Neural progenitor cell (in vitro differentiated cells): ENCODE results near the gene CYB5B. TPM values are rescaled to one million over a fixed set of nuclear protein-coding genes. Genes with fewer than 3 reads are reported as not detected.

Experiments used
- DNase-seq: peaks from one replicate; pipeline ENCODE4 v3.0.0-alpha.2; 2016; ENCODE audit warnings: low spot score
- H2AFZ ChIP-seq: fragments of 200-600 bp; sonication (generic); replicated peaks from 2 replicates; pipeline ENCODE4 v1.6.1; 2016; ENCODE audit warnings: antibody characterized with exemption
- H3F3A ChIP-seq: fragments of 200-600 bp; sonication (generic); 2 replicates; pipeline ENCODE4 v1.6.1; 2016; ENCODE audit warnings: antibody characterized with exemption, low read depth
- H3K27ac ChIP-seq: fragments of 200-600 bp; sonication (generic); 2 replicates; pipeline ENCODE4 v1.5.1; 2016; ENCODE audit warnings: mild to moderate bottlenecking
- H3K27me3 ChIP-seq: fragments of 200-600 bp; sonication (generic); 2 replicates; pipeline ENCODE4 v1.6.1; 2016; ENCODE audit warnings: mild to moderate bottlenecking, moderate library complexity
- H3K36me3 ChIP-seq: fragments of 200-600 bp; sonication (generic); 2 replicates; pipeline ENCODE4 v1.5.1; 2016
- H3K4me1 ChIP-seq: fragments of 200-600 bp; sonication (generic); 2 replicates; pipeline ENCODE4 v1.6.1; 2016; ENCODE audit warnings: mixed run types
- H3K4me2 ChIP-seq: fragments of 200-600 bp; sonication (generic); 2 replicates; pipeline ENCODE4 v1.6.1; 2016
- H3K4me3 ChIP-seq: fragments of 200-600 bp; sonication (generic); 2 replicates; pipeline ENCODE4 v1.5.1; 2016
- H3K79me2 ChIP-seq: fragments of 200-600 bp; sonication (generic); 2 replicates; pipeline ENCODE4 v1.6.1; 2016; ENCODE audit warnings: low read depth
- H3K9ac ChIP-seq: fragments of 200-600 bp; sonication (generic); 2 replicates; pipeline ENCODE4 v1.6.1; 2016
- H3K9me3 ChIP-seq: fragments of 200-600 bp; sonication (generic); 2 replicates; pipeline ENCODE4 v1.5.1; 2016; ENCODE audit warnings: low read depth
- H4K20me1 ChIP-seq: fragments of 200-600 bp; sonication (generic); 2 replicates; pipeline ENCODE4 v1.6.1; 2016; ENCODE audit warnings: low read depth
- H3K27ac Mint-ChIP-seq: 3 replicates; pipeline ENCODE4 v1.8.0; 2021; ENCODE audit warnings: mixed read lengths
- H3K27me3 Mint-ChIP-seq: 2 replicates; pipeline ENCODE4 v1.8.0; 2022; ENCODE audit warnings: low read depth, mild to moderate bottlenecking, inconsistent platforms, moderate library complexity, mixed read lengths; ENCODE audit not compliant: insufficient read depth
- H3K36me3 Mint-ChIP-seq: 3 replicates; pipeline ENCODE4 v1.8.0; 2021; ENCODE audit warnings: mixed read lengths
- H3K4me1 Mint-ChIP-seq: 3 replicates; pipeline ENCODE4 v1.8.0; 2021; ENCODE audit warnings: mixed read lengths
- H3K4me3 Mint-ChIP-seq: 3 replicates; pipeline ENCODE4 v1.8.0; 2021; ENCODE audit warnings: mild to moderate bottlenecking, moderate library complexity, mixed read lengths
- H3K9me3 Mint-ChIP-seq: 3 replicates; pipeline ENCODE4 v1.8.0; 2020; ENCODE audit warnings: mixed read lengths
- EZH2 ChIP-seq: fragments of 200-600 bp; sonication (generic); IDR thresholded peaks from 2 replicates; pipeline ENCODE4 v1.6.1; 2017; ENCODE audit warnings: antibody characterized with exemption, mild to moderate bottlenecking, moderate library complexity
- EZH2phosphoT487 ChIP-seq: fragments of 200-600 bp; sonication (generic); IDR thresholded peaks from 2 replicates; pipeline ENCODE4 v1.6.1; 2017; ENCODE audit warnings: antibody characterized with exemption
- total RNA-seq: library from RNA; depleted of rRNA; stranded (reverse); fragments of >200 nt; gene quantifications from 2 replicates; pipeline ENCODE4 v1.2.3, GENCODE V29; 2015; ENCODE audit warnings: low replicate concordance
- TF ChIP-seq, protein P1 (sequence below): fragments of 200-600 bp; sonication (generic); IDR thresholded peaks from 2 replicates; pipeline ENCODE4 v1.5.1; 2017; ENCODE audit warnings: antibody characterized with exemption, mild to moderate bottlenecking

The CYB5B gene
- total RNA-seq, 1 donor from 2014 or later, result 108 TPM

- peaks cover 9% of the 10 kb centered on the region for H3F3A ChIP-seq
- no peaks in the 10 kb centered on the region for H3K9me3 ChIP-seq
- peaks cover 6% of the 10 kb centered on the region for H3K4me1 ChIP-seq
- Mint-ChIP-seq H3K27ac (no peak overlapping the region), H3K4me3 (no peak overlapping the region), H3K27me3 (peaks cover 3% of the 10 kb centered on the region), H3K36me3 (no peaks in the 10 kb centered on the region), H3K4me1 (peaks cover 12% of the 10 kb centered on the region), H3K9me3 (no peaks in the 10 kb centered on the region)
- no peaks in the 10 kb centered on the region for H3K36me3 ChIP-seq
- H3K4me2 ChIP-seq, result no peak overlapping the region
- no peak overlapping the region for H2AFZ ChIP-seq
- H3K27me3 ChIP-seq, result no peaks in the 10 kb centered on the region
- no peak overlapping the region for H3K4me3 ChIP-seq
- H4K20me1 ChIP-seq, result no peaks in the 10 kb centered on the region
- no peak for DNase-seq
- no peaks in the 10 kb centered on the region for H3K79me2 ChIP-seq
- H3K9ac ChIP-seq, result no peak overlapping the region
- TF ChIP-seq, protein P1, sequence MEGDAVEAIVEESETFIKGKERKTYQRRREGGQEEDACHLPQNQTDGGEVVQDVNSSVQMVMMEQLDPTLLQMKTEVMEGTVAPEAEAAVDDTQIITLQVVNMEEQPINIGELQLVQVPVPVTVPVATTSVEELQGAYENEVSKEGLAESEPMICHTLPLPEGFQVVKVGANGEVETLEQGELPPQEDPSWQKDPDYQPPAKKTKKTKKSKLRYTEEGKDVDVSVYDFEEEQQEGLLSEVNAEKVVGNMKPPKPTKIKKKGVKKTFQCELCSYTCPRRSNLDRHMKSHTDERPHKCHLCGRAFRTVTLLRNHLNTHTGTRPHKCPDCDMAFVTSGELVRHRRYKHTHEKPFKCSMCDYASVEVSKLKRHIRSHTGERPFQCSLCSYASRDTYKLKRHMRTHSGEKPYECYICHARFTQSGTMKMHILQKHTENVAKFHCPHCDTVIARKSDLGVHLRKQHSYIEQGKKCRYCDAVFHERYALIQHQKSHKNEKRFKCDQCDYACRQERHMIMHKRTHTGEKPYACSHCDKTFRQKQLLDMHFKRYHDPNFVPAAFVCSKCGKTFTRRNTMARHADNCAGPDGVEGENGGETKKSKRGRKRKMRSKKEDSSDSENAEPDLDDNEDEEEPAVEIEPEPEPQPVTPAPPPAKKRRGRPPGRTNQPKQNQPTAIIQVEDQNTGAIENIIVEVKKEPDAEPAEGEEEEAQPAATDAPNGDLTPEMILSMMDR, result no peak
- TF ChIP-seq EZH2phosphoT487, result no peak
- no peak for TF ChIP-seq EZH2
- no peak overlapping the region for H3K27ac ChIP-seq
These were observed 62.3 kb downstream of the CYB5B start for GRCh38 chr16:69486724-69487123.

GRCh38 chr16:69490707-69491324 lies 66.4 kb downstream of the CYB5B start:
- no peaks in the 10 kb centered on the region for H3K36me3 ChIP-seq
- TF ChIP-seq EZH2, result no peak
- TF ChIP-seq EZH2phosphoT487, result no peak
- TF ChIP-seq, protein P1, result no peak
- no peaks in the 10 kb centered on the region for H3K79me2 ChIP-seq
- Mint-ChIP-seq H3K4me3 (no peak overlapping the region), H3K4me1 (no peaks in the 10 kb centered on the region), H3K9me3 (peaks cover 3% of the 10 kb centered on the region), H3K27ac (peak overlapping the region; percentile 46), H3K27me3 (peaks cover 5% of the 10 kb centered on the region), H3K36me3 (no peaks in the 10 kb centered on the region)
- H3K4me3 ChIP-seq, result no peak overlapping the region
- H4K20me1 ChIP-seq, result no peaks in the 10 kb centered on the region
- H2AFZ ChIP-seq, result no peak overlapping the region
- H3K9me3 ChIP-seq, result no peaks in the 10 kb centered on the region
- H3K4me2 ChIP-seq, result no peak overlapping the region
- H3K4me1 ChIP-seq, result no peaks in the 10 kb centered on the region
- no peak overlapping the region for H3K27ac ChIP-seq
- DNase-seq, result no peak
- no peak overlapping the region for H3K9ac ChIP-seq
- H3K27me3 ChIP-seq, result no peaks in the 10 kb centered on the region
- no peaks in the 10 kb centered on the region for H3F3A ChIP-seq

DNA sequence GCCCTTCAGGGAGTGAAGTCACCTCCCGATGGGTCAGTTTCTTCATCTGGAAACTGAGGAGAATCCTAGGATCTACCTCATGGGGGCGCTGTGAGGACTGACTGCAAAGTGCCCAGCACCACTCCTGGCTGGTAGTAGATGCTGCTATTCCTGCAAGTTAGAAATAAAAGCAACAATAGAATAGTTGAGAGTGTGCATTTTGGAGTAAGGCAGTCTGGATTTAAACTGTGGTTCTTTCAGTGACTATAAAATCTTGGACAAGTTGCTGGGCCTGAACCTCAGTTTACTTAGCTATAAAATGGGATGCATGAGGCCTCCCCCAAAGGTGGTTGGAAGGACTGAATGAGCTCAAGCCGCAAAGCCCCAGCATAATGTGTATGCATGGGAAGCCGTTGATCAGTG lies 70.6 kb downstream of the CYB5B start:
- DNase-seq, result peak; percentile 57
- no peaks in the 10 kb centered on the region for H4K20me1 ChIP-seq
- TF ChIP-seq, protein P1, result peak; percentile 59
- no peak for TF ChIP-seq EZH2phosphoT487
- H3K36me3 Mint-ChIP-seq, result no peaks in the 10 kb centered on the region
- no peak overlapping the region for H3K4me3 Mint-ChIP-seq
- H3K9me3 Mint-ChIP-seq, result peaks cover 3% of the 10 kb centered on the region
- no peaks in the 10 kb centered on the region for H3K9me3 ChIP-seq
- H2AFZ ChIP-seq, result no peak overlapping the region
- H3K27me3 ChIP-seq, result no peaks in the 10 kb centered on the region
- peaks cover 33% of the 10 kb centered on the region for H3K4me1 Mint-ChIP-seq
- no peak overlapping the region for H3K4me2 ChIP-seq
- no peaks in the 10 kb centered on the region for H3K36me3 ChIP-seq
- no peak overlapping the region for H3K4me3 ChIP-seq
- H3K27ac Mint-ChIP-seq, result no peak overlapping the region
- H3K9ac ChIP-seq, result no peak overlapping the region
- no peaks in the 10 kb centered on the region for H3F3A ChIP-seq
- H3K27ac ChIP-seq, result no peak overlapping the region
- H3K4me1 ChIP-seq, result peaks cover 7% of the 10 kb centered on the region
- H3K27me3 Mint-ChIP-seq, result peaks cover 9% of the 10 kb centered on the region
- no peaks in the 10 kb centered on the region for H3K79me2 ChIP-seq
